ENCODE results near the gene NPIPB8. TPM values are rescaled to one million over a fixed set of nuclear protein-coding genes. Genes with fewer than 3 reads are reported as not detected.
A peak's percentile ranks its signal among the peaks of the same experiment; 100 is the strongest.

The NPIPB8 gene
- total and polyA plus RNA-seq, 2 of the 13 experiments (the other 11 are each of a cell fraction or from before 2014, with no cell fraction given), result 0.49 to 2.3 TPM

GRCh38 chr16:28597692-28598261 is 40.1 kb upstream of the NPIPB8 start (continued):
- TF ChIP-seq NR0B2 (CRISPR knock-in tag; IDR thresholded peaks at IDR 0.05), result no peak
- peak; percentile 10 for TF ChIP-seq ZNF883 (CRISPR knock-in tag; IDR thresholded peaks at IDR 0.05; ENCODE audit: not compliant biosample characterization)
- no peak for TF ChIP-seq MAFG (CRISPR knock-in tag; IDR thresholded peaks at IDR 0.05)
- TF ChIP-seq ZNF329 (CRISPR knock-in tag; IDR thresholded peaks at IDR 0.05; ENCODE audit: low read depth), result no peak
- TF ChIP-seq MIER3 (CRISPR knock-in tag; IDR thresholded peaks at IDR 0.05; ENCODE audit: borderline replicate concordance), result 0 out of 2 replicates have a peak, but pooled peaks have one; percentile 14
- no peak for TF ChIP-seq ZNF547 (CRISPR knock-in tag; IDR thresholded peaks at IDR 0.05)
- peak; percentile 79; the same call in 1 of the 2 replicates for TF ChIP-seq ZNF430 (CRISPR knock-in tag; IDR thresholded peaks at IDR 0.05)
- TF ChIP-seq ZNF503 (CRISPR knock-in tag; IDR thresholded peaks at IDR 0.05), result no peak; the same call in 1 of the 2 replicates
- TF ChIP-seq NR2F2 (IDR thresholded peaks at IDR 0.05; ENCODE audit: borderline replicate concordance, low read depth), result peak; percentile 32; the same call in 1 of the 2 replicates
- no peak for TF ChIP-seq ZBTB44 (CRISPR knock-in tag; IDR thresholded peaks at IDR 0.05)
- TF ChIP-seq ZNF878 (CRISPR knock-in tag; IDR thresholded peaks at IDR 0.05), result no peak
- TF ChIP-seq ETV6 (CRISPR knock-in tag; conservative IDR thresholded peaks at IDR 0.05), result no peak
- TF ChIP-seq ZNF232 (CRISPR knock-in tag; IDR thresholded peaks at IDR 0.05; ENCODE audit: borderline replicate concordance), result no peak
- TF ChIP-seq GLI4 (CRISPR knock-in tag; IDR thresholded peaks at IDR 0.05; ENCODE audit: borderline replicate concordance), result no peak
- TF ChIP-seq RBFOX2 (IDR thresholded peaks at IDR 0.05; ENCODE audit: low read depth, low read length), result no peak
- TF ChIP-seq ZNF121 (CRISPR knock-in tag; IDR thresholded peaks at IDR 0.05), result no peak
- TF ChIP-seq EEA1 (CRISPR knock-in tag; IDR thresholded peaks at IDR 0.05; ENCODE audit: borderline replicate concordance), result no peak
- TF ChIP-seq CEBPG (CRISPR knock-in tag; IDR thresholded peaks at IDR 0.05), result peak; percentile 6; the same call in 1 of the 2 replicates
- peak; percentile 52; the same call in 1 of the 3 replicates for TF ChIP-seq MXI1 (IDR thresholded peaks at IDR 0.05; ENCODE audit: borderline replicate concordance, low read depth, low read length)
- 0 out of 2 replicates have a peak, but pooled peaks have one; percentile 27 for TF ChIP-seq ZNF264 (CRISPR knock-in tag; IDR thresholded peaks at IDR 0.05)
- TF ChIP-seq CC2D1A (CRISPR knock-in tag; IDR thresholded peaks at IDR 0.05), result 0 out of 2 replicates have a peak, but pooled peaks have one; percentile 55
- no peak for TF ChIP-seq FOSL1 (CRISPR knock-in tag; IDR thresholded peaks at IDR 0.05; ENCODE audit: borderline replicate concordance)
- no peak for TF ChIP-seq HDAC6 (IDR thresholded peaks at IDR 0.05; ENCODE audit: low read depth, low read length)
- no peak; the same call in 1 of the 2 replicates for TF ChIP-seq RXRA (CRISPR knock-in tag; IDR thresholded peaks at IDR 0.05)
- TF ChIP-seq AKAP8 (CRISPR knock-in tag; IDR thresholded peaks at IDR 0.05), result no peak
- TF ChIP-seq ZMYM2 (CRISPR knock-in tag; IDR thresholded peaks at IDR 0.05), result peak; percentile 64; the same call in 1 of the 2 replicates
- TF ChIP-seq NFKB2 (CRISPR knock-in tag; IDR thresholded peaks at IDR 0.05; ENCODE audit: borderline replicate concordance), result no peak
- no peak for TF ChIP-seq IKZF1 (IDR thresholded peaks at IDR 0.05)
- no peak for TF ChIP-seq ADNP (CRISPR knock-in tag; IDR thresholded peaks at IDR 0.05)
- TF ChIP-seq YEATS2 (CRISPR knock-in tag; IDR thresholded peaks at IDR 0.05; ENCODE audit: borderline replicate concordance), result 0 out of 2 replicates have a peak, but pooled peaks have one; percentile 39

Data from HepG2 (cell line).